HG02852 (cell line): ENCODE data around the gene SSUH2.
A peak's percentile ranks its signal among the peaks of the same experiment; 100 is the strongest.

ENCODE experiments used
- ATAC-seq: cut with Tn5 transposase; IDR thresholded peaks from one replicate; pipeline ENCODE4 v1.9.1; 2021; ENCODE audit warnings: mild to moderate bottlenecking, moderate library complexity; ENCODE audit not compliant: unreplicated experiment

Gene SSUH2

DNA sequence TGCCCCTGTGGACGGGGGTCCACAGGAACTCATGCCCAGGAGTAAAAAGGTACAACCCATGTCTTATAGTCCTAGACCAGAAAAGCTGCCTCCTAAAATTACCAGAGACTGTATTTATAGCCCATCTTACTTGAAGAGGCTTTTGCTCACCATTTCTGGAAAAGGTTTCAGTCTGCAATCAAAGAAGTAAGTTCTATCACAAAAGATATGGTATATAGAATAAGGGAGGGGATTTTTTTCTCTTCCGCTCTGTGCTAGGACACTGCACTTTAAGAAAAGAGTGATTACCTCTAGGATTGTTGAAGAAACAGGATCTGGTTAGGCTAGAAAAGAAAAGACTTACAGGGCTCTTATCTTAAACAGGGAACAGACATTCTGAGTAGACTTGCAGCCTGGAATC, 2.6 kb downstream of the SSUH2 start:
- ATAC-seq, result no peak

DNA sequence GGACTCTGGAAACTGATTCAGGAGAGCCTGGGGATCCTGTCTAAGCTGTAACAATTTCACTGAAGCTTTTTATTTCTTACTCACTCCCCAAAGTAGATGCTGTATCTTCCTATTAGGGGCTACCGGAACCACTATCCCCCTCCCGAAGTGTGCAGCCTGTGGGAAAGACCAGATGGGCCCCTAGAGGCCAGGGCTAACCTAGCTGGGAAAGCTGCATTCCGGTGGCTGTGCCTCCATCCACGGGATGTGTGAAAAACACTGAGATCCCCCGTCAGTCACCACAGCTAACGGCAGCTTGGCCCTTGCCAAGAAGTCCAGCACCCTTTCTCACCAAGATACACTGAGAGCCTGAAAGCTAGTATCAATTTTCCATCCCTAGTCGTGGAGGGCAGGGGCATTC, 3.1 kb downstream of the SSUH2 start:
- ATAC-seq, result no peak

DNA sequence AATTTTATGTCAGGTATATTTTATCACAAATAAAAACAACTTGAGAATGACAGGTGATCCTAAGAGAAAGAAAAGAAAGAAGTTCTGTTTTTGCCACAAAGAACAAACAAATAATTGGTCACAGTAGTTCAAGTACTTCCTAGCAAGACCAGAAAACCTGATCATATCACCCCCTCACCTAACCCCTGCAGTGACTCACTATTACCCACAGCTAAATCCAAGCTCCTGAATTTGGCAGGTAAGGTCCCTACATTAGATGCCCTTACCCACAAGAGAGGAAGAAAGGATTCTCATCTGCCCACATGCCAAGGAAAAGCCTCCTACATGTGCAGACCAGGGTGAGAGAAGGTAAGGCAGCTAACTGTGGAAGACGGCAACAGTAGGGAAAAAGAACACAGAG, 4.4 kb downstream of the SSUH2 start:
- no peak for ATAC-seq

DNA sequence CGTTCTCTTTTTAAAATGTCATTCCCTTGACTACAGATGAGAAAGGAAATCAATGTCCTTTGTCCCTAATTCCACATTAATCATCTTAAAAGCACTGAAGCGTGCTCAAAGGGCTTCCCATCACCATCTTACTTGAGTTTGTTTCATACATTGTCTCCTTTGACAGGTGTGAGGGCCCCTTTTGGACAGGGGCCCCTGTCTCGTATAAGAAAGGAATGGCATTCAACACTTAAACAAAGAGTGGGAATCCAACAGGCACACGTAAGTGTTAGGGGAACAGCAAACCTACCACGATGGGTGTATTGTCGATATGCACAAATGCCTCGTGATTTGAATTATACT, 5.0 kb downstream of the SSUH2 start:
- ATAC-seq, result no peak

DNA sequence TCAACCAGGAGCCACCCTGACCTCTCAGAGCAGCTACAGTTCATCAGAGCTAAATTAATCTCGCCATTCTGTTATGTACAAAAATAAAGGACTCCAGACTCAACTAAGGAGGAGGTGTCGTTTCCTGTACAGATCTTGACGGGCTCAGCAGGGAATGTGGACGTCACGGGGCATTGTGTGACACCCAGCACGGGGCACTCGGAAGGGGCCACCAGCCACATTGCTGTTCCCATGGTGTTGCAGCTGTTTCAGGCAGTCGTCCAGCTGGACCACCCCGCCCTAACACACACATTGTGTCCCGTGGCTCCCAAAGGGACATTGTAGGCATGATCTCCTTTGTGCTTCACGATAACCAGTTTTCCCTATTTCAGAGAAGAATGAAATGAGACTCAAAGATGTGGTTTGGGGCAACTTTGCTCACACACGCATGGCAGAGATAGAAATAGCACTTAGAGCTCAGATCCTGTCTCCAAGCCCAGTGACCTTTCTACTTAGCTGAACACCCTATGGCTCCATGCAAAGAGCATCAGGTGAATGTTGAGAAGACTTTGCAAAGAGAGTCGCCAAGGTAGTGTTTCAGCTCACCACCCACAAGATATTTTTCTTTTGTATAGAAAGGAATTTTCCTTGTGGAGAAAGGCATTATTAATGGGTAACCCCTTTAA, 5.5 kb downstream of the SSUH2 start:
- no peak for ATAC-seq

DNA sequence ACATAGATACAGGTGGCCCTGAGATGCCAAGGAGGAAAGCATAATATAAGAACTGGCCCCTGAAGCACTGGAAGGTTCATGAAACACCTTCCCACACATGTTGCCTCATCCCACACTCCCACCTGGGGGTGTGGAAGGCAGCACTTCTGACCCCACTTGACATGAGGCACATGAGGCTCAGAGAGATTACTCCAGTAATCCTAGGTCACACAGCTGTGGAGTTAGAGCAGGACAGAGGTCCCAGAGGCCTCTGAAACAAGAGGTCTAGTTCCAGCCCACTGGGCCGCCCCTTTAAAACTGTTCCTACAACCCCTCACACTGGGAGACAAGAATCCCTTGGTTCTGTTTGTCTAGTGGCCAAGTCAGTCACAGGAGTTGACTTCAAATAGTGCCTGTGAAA, 7.2 kb downstream of the SSUH2 start:
- no peak for ATAC-seq

DNA sequence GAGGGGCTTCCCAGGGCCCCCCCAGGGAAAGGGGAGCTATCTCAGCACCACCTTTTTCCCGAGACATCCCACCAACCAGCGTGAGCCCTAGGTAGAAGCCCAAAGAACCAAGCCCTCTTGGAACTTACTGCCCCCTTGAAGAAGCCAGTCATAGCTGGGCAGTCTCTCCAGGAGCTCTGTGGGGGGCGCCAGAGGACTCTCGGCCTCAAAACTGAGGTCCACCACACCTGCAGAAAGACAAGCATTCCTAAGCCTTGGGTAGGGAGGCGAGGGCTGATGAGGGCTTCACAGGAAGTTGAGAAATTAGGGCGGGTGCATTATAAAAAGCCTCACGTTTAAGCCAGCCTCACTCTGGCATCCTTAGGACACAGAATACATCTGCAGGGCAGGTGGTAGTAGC, 9.0 kb downstream of the SSUH2 start:
- ATAC-seq, result no peak

DNA sequence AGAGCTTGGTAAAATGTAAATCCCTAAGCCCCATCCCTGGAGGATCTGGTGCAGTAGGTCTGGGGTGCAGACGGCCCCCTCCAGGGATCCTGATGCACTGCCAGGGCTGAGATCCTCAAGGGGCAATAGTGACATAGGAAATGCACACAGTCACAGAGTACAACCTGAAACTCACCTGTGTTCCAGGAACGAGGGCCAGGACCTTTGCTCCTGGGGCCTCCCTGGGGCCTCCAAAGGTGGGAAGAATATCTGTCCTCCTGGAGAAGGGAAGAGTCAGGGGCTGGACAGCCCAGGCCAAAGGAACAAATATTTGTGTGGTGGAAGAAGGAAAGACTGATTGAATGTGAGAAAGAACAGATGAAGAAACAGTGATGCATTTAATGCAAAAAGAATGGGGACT, 9.5 kb downstream of the SSUH2 start:
- no peak for ATAC-seq

DNA sequence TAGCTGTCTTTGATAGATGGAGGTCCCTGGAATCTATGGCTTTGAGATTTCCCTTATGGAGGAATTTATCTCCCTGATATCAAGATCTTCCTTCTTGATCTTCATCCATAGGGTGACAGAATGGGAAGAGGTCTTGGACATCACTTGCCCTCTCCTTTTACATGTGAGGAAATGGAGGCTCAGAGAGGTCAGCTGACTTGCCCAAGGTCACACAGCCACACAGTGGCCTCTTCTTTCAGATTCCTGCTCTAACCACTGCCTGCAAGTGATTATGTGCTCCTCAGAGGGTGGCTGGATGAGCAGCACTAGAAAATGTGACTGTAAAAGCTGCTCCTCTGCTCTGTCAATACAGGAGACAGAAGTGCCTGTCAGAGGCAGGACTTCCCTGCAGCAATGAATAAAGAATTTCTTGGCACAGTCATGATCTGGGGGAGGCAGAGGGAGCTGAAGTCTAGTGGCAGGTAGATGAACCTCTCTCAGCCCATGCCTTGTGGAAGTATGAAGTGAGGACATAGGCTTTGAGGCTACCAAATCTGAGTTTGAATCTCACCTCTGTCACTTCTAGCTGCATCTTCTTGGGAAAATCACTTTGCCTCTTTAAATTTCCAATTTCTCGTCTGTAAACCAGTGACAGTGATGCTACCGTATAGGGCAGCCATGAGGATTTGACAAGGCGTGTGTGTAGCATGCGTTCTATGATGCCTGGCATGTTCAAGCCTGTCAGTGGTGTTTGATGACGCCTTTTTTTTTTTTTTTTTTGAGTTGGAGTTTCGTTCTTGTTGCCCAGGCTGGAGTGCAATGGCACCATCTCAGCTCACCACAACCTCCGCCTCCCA, 12.0 kb downstream of the SSUH2 start:
- no peak for ATAC-seq

DNA sequence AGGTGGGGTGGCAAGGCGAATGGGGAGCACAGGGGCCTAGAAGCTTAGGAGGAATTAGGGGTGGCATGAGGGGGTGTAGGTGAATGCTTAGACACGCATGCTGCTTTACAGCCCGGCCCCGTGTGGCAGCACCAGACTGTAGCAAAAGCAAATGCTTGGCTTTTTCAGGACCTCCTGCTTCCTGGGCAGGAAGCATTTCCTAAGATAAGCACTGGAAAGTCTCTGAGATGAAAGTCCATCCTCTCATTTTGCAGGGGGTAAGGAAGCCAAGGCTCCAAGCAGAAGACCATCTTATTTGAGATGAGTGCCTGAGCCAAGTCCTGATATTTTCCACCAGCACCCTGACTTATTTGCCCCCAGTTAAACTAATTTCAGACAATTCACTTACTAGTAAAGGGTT, 12.9 kb downstream of the SSUH2 start:
- no peak for ATAC-seq

DNA sequence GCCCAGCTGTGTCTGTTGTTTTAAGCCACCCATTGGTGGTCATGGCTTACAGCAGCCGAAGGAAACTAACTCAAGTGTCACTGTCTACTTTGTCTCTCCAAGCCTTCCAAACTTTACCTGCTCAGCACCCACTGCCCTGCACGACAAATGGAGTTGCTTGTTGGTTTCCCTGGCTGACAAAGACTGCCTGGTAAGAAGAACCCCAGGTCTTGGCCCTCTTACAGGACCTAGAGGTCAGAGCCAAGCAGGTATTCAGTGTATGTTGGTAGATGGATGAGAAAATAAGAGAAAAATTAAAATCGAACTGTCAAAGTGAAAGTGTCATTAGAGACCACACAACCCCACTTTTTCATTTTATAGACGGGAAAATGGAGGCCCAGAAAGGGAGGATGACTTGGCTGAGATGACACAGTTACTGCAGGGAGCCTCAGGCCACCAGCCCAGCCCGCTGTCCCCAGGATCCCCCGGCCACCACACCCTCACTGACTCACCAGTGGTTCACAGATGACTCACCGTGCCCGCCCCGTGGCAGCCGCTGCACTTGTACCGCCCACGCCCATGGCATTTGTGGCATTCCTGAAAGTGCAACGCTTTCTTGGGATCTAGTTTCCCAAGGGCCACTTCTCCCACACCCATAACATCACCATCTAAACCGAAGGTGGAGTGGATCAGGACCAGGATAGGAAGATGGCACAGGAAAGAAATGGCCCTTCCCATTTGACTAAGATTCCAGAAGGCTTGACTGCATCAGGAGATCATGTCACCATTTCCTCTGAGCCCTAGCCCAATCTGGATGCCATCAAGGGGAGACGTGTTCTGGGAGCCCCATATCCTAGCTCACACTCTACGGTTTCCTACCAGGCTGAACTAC, 15.2 kb downstream of the SSUH2 start:
- peak; percentile 70 for ATAC-seq

DNA sequence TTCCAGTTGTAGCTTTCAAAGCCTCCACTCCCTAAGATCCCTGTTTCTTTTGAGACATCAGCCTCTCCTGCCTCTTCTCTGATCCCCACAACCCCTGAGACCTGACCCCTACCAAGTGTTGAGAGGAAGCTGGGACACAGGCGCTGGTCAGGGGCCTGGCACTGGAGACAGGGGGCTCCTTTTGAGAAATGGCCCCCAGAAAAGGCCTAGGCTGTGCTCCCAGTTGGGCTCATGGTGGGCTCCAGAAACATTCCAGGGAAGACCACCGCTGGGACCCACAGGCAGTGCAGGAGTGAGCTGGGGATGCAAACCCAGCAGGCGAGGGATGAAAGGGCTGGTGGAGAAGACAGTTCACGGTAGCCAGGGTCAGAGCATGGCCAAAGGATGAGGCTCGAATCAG, 16.6 kb downstream of the SSUH2 start:
- no peak for ATAC-seq

DNA sequence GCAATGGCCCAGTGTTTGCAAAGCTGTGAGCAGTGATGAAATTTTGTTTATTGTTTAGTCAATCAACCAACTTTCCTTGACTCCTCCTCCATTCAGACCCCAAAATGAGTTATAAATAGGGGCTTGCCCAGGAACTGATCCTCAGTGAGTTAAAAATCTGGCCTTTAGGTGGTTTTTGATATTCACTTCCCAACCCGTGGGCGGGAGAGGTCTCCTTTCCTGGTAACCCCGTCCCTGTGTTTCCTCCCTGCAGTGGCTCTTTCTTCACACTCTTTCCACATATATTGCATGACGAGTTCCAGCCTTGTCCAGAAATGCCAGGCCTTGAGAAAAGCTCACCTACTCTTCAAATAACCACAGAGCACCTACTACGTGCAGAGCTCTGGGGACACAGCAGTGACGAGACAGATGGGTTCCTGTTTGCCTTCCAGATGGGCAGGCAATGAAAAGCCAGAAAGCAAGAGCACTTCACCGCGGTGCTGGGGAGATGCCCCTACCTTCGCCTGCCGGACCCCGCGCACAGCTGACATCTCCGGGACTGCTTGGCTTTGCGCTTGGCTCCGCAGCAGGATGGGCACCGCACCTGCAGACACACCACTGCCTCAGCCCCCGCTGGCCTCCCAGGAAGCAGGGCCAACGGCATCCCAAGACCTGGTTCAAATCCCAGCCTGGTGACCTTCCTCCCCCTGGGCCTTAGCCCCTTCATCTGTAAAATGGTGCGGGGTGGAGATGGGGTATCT, 17.2 kb downstream of the SSUH2 start:
- ATAC-seq, result no peak

DNA sequence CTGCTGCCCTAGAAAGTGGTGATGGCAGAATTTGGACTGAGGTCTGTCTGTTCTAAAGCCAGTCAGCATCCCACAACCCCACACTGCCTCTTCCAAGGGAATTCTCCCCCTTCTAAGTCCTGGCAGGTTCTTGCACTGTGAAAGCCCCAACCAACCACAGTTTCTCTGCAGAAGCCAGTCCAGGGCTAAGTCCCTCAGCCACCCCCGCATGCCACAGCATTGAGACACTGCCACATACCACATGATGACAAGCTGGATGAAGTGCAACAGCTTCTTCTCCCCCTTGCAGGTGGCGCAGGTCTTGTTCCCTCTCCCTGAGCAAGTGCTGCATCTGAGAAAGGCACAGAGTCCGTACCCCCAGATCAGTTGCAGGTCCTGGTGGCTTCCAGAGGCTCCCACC, 18.6 kb downstream of the SSUH2 start:
- no peak for ATAC-seq

DNA sequence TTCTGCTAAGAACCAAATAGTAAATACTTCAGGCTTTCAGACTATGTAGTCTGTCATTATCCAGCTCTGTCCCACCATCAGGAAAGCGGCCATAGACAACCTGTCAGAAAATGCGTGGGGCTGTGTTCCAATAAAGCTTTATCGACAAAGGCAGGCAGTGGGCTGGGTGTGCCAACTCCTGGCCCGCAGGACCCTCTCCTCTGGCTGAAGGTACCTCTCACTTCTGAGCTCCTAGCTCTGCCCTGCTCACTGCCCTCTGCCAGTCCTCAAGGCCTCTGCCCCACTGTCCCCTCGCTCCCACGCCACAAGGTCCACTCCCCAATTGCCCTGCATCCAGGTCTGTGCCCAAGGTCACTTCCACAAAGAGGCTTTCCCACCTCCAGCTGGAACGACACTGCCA, 20.0 kb downstream of the SSUH2 start:
- ATAC-seq, result no peak

DNA sequence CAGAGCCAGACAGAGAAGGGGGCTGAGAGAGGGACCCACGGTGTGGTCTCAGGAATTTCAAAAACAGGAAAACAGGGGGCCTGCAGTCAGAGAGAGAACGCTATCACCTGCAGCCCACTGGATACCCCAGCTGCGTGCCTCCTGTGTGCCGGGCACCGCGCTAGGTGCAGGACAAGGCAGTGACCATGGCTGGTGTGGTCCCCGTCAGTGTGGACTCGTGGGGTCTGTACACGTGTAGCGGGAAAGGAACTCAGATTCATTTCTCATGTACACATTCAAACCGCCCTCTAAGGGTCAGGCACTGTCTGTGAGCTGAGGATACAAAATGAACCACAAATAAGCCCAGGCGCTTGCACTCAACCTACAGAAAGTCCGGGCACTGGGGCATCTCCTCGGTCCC, 20.9 kb downstream of the SSUH2 start:
- no peak for ATAC-seq

DNA sequence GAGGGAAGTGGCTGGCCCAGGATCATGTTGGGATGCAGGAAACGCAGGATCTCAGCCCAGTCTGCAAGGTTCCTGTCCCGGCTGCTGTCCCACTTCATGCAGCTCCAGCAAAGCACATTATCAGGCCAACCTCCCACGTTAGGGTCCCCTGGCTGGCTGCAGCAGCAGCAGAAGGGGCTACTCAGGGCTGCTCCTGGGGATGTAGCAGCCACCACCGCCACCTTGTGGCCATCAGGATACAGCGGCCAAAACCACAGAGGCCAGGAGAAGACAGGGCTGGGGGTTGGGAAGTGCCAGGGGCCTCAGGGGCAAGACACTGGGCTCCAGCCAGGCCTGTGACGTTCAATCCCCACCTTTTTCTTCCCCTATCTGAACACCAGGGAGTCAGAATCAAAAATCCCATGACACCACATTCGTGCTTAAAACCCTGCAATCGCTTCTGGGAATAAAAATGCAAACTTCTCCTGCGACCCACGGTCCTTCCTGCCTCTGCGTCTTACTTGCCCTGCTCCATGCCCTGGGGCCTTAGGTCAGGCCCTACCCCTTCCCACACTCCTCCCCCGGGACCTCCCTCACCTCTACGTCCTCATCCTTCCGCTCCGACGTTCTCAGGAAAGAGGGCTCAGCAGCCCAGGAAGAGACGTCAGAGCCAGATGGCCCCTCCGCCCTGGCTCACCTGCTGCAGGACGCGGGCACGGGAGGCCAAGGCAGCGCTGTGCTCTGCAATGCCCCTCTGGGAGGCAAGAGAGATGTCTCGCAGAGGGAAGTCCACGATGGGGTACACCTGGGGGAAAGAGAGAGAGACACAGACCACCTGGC, 21.5 kb downstream of the SSUH2 start:
- ATAC-seq, result peak; percentile 90

DNA sequence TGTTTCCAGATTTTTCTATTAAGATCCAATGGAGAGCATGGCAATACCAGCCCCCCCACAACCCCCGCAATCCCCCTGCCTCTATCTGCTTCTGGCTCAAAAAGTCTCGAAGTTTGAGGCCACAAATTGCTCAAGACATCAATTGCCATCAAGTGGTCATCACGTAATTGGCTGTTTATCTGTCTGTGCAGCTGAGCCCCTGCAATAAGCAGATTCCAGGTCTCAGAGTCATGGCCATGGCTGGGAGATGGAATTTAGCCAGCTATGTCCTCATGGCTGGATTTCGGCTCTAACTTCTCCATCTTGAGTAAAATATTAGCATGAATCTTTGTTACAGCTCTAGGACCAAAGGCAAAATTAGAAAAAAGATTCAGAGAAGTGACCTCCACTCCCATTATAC, 22.7 kb downstream of the SSUH2 start:
- ATAC-seq, result no peak

DNA sequence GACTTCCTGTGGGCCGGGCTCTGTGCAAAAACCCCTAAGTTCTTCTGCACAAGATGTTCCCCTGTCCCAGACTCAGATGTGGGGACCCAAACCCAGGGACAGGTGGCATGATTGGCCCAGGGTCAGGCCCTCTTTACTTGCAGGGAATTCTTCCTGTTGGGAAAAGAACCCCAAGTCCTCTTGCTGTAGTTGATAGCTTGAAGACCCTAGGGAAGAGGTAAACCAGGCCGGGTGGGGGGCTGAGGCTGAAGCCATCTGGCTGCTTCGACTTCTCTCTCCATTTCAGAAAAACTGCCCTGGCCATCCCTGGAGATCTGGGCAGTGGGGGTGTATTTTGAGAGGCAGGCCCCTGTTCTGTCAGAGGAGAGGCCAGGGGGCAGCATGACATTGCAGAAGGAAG, 23.5 kb downstream of the SSUH2 start:
- no peak for ATAC-seq

DNA sequence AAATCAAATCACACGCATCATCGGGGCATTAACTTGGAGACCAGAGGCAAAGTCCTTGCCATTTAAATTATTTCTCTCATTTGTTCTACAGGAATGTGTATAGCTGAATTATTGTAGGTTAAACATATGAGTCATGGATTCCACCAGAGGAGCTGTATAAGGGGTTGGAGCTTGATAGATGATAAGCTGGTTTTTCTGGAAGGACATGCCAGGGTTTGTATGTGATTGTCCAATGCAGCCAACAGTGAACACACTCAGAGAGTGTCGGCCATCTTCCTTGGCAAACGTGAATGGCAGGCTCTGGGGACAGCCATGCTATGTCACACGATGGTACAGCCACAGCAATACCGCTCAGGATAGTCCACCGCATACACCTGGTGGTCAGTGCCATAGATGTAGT, 25.1 kb downstream of the SSUH2 start:
- ATAC-seq, result no peak
